Effector CD4-positive, alpha-beta T cell (primary cell): Measurements from ENCODE around the gene CCDC134.
"Not testable (repeated sequence)": the region's sequence is repeated elsewhere in the genome, so short reads cannot be mapped to it uniquely, and the experiment has no call there.

Source experiments
- DNase-seq: peaks from one replicate; pipeline ENCODE4 v3.0.0-alpha.2; 2020

The CCDC134 gene

GRCh38 chr22:41825376-41825775, 24.9 kb downstream of the CCDC134 start:
- DNase-seq = no peak

GRCh38 chr22:41826021-41826420, 25.5 kb downstream of the CCDC134 start:
- no peak for DNase-seq

GRCh38 chr22:41826430-41827383, 26.2 kb downstream of the CCDC134 start:
- DNase-seq = no peak

GRCh38 chr22:41827671-41828070, 27.2 kb downstream of the CCDC134 start:
- no peak for DNase-seq

- DNase-seq = no peak
These were observed 28.0 kb downstream of the CCDC134 start for GRCh38 chr22:41828516-41828915.

DNA sequence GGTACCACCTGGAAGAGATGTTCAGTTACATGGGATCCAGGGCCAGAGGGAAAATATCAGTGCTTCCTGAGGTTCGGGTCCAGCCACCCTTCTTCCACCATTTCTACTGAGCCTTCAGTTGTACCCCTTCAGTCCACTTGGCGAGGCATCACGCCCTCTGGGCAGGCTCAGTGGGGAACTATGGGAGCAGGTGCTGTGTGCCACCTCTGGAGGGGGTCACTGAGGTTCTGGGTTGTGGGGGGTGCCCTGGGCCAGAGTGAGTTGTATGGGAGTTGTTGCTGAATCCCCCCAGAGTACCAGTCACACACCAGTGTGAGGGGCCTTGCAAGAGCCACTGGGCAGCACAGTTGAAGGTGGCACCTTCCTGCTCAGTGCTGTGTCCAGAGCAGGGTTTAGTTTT, 29.7 kb downstream of the CCDC134 start:
- no peak for DNase-seq

- no peak for DNase-seq
These were observed 30.9 kb downstream of the CCDC134 start for GRCh38 chr22:41831383-41831782.

DNA sequence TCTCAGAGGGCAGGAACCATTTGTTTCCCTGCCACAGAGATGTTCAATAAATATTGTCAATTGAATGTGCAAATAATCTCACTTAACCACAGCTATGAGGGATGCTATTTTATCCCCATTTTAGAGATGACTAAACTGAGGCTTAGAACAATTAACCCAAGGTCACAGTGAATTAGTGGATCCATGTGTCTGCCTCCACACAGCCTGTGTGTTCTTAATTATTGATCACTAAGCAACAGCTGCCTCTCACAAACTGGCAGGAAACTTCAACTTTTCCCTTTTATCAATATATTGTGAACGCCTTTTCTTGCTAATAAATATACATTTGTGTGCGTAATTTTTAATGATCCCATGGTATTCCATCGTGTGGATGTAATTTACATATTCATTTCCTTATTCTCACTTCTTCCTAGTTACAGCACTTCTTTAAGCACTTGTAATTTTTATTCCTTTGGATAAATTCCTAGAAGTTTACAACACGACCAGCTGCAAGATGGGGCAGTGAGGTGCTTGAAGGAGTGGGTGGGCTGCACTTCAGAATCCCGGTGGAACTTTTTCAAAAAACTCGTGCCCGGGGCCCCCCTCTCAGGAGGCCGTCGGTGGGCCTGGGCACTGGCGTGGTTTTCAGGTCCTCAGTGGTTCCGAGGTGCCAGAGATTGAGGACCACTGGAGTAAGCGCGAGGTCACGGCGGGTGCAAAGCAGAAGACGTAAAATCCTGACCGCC, 31.5 kb downstream of the CCDC134 start:
- DNase-seq = no peak

DNA sequence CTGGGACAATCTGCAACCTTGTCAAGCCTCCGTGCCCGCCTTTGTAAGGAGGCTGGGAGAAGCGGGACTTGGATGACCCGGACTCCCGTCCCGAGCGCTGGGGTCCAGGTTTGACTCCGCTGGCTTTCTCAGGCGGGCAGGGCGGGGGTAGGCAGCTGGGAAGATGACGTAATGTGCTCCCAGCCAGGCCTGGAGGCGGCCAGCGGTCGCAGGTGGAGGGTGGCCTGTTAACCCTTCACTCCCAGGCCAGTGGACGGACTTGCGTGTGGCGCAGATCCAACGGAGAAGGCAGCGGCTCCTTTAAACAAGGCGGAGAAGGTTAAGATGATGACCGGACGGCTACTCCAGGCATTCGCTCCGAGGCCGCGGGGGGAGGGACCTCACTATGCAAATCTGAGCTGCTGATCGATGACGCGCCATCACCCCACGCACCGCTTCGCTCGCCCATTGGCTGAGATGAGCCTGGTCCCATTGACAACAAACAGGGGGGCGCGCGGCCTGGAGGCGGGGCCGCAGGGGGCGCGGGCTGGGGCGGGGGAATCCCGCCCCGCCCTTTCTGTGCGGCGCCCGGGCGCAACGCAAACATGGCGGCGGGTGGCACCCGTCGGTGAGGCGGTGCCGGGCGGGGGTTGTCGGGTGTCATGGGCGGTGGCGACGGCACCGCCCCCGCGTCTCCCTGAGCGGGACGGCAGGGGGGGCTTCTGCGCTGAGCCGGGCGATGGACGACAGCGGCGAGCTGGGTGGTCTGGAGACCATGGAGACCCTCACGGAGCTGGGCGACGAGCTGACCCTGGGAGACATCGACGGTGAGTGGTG, 32.3 kb downstream of the CCDC134 start, which contains the start of gene SREBF2:
SREBF2 (plus strand) TSS at position 553 of the 816 bp plus-strand sequence; CDS start at position 719, 166 bp downstream.
- DNase-seq = peak; percentile 99

- peak; percentile 27 for DNase-seq
These were observed 33.0 kb downstream of the CCDC134 start for GRCh38 chr22:41833369-41834004.

DNA sequence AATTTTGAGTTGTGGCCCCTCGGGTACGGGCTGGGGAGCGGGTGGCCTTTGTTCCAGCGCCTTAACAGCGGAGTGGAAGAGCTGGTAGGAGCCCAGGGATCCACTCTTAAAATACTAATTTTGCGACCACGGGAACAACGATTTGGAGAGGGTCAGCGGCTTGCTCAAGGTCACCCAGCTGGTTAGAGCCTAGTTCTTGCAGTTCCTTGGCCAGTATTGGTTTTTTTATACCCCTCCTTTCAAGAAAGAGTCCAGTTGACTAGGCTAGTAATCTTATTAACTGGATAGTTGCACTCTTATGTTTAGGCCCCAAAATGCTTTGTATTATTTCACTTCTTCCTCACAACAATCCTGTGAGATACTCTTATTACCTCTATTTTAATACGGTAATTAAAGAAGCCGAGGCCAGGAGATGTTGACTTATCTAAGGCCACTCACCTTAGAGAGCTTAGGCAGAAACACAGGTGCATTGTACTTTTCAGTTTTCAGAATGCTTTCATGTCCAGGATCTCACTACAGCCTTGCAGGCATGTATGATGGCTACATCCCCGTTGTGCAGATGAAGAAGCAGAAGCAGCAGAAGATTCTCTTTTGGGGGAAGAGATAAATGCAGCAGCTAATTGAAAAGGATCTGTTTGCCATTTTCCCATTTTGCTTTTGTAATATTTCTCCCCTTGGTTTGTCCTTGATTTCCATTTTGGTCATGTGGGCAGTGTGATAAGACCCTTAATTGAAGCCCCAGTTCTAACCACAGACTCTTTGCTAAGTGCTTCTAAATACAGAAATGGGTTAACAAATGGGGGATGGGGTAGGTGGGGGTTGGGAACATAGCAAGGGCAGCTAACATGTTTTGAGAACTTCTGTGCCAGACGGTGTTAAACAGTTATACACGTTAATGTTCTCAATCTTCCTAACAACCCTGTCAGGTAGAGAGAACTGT, 33.8 kb downstream of the CCDC134 start:
- no peak for DNase-seq

- not testable (repeated sequence) for DNase-seq
These were observed 35.0 kb downstream of the CCDC134 start for GRCh38 chr22:41835462-41835861.

DNA sequence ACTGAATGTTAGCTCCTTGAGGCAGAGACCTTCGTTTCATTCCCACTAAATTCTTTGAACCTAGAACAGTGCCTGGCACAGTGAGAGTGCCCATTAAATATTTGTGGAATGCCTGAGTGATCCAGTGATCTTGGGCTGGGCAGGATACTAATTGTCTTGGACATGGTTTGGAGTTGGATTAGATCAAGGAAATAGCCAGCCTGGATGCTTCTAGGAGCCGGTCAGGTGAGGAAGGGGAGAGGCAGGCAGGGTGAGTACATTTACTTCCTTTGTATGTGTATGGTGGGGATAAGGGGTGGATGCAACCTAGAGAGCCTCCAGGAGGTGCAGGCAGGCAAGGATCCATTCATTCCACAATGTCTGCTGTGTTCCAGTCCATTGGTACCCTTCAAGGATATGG, 36.1 kb downstream of the CCDC134 start:
- no peak for DNase-seq

- no peak for DNase-seq
These were observed 38.6 kb downstream of the CCDC134 start for GRCh38 chr22:41838842-41839618.

DNA sequence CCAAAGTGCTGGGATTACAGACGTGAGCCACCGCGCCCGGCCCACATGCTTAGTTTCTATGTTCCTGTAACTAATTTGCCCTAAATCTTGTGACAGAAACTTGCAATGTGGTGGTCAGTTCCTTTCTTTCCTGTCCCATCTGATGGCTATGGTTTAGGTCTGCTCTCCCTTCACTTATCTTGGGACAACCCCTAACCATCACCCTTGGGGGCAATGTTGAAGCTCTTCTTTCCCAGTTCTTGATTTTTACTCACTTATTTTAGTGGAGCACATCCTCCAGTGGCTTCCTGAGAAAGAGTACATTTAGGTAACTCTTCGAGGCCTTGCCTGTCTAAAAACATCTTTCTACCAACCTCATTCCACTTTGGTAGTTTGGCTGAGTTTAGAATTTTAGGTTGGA, 39.7 kb downstream of the CCDC134 start:
- DNase-seq = no peak

- DNase-seq = no peak
These were observed 40.7 kb downstream of the CCDC134 start for GRCh38 chr22:41841085-41841712.

- DNase-seq = no peak
These were observed 42.8 kb downstream of the CCDC134 start for GRCh38 chr22:41842996-41843970.

- DNase-seq = no peak
These were observed 43.6 kb downstream of the CCDC134 start for GRCh38 chr22:41844036-41844435.

DNA sequence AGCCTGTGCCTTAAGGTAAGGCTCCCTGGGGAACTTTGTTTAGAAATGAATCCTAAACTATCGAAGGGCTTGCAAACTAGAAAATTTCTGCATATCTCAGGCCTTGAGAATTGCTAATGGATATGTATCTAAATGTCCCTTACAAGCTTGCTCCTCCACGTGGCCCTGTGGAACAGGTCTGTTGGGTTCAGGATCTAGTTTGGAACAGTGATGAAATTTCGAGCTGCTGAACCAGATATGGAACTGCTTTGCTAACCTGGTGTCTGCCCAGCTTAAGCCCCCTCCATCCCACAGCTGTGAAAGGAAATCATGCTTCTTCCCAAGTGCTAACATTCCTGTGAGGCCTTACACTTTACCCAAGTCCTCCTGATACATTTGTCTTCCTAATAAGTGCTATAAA, 44.0 kb downstream of the CCDC134 start:
- no peak for DNase-seq
